A549 (cell line): ENCODE results near the gene CHCT1. TPM values are rescaled to one million over a fixed set of nuclear protein-coding genes. Genes with fewer than 3 reads are reported as not detected.

ENCODE experiments used
- ATAC-seq, 2 experiments: fragments of 200-7000 bp in 1 of 2; fragments of >200 bp in 1 of 2; cut with Nextera tagmentation in 1 of 2; cut with Tn5 transposase in 1 of 2; 3 replicates each; pipeline versions ENCODE4 v1.8.0 to v1.9.1; 2018 to 2020; ENCODE audit warnings: mild to moderate bottlenecking in 1 of 2, moderate library complexity in 1 of 2
- CTCF ChIA-PET: fragments of 300-600 bp; sonication (Branson Sonifier 250); formaldehyde crosslinking; extraction: SDS; loops from one replicate; lab custom pipeline; 2021; ENCODE audit warnings: antibody characterized with exemption, inconsistent platforms; lab: Yijun Ruan, JAX
- POLR2A ChIA-PET: fragments of 350-600 bp; formaldehyde crosslinking; extraction: SDS; loops from one replicate; lab custom pipeline; 2021; ENCODE audit warnings: antibody characterized with exemption, inconsistent platforms; lab: Yijun Ruan, JAX
- DNase-seq, 2 experiments: peaks; one replicate each; pipeline versions ENCODE4 v3.0.0 to v3.0.0-alpha.2; 2011 to 2016; ENCODE audit warnings: low read depth in 1 of 2, low spot score in 1 of 2
- FAIRE-seq: peaks from 2 replicates; lab custom pipeline; 2011; peaks lifted over from hg19 to GRCh38; lab: Jason Lieb, UNC
- H3K27ac ChIP-seq, 2 experiments: fragments of >200 bp; sonication (Bioruptor Twin); formaldehyde crosslinking; 3 replicates each; pipeline ENCODE4 v1.5.1; 2016 to 2017
- H3K4me1 ChIP-seq: fragments of >200 bp; sonication (Bioruptor Twin); formaldehyde crosslinking; 3 replicates; pipeline ENCODE4 v1.6.1; 2016
- H3K4me2 ChIP-seq: fragments of >200 bp; sonication (Bioruptor Twin); formaldehyde crosslinking; 3 replicates; pipeline ENCODE4 v1.6.1; 2016
- H3K4me3 ChIP-seq: fragments of >200 bp; sonication (Bioruptor Twin); formaldehyde crosslinking; 3 replicates; pipeline ENCODE4 v1.5.1; 2016
- H3K9me3 ChIP-seq: fragments of >200 bp; sonication (Bioruptor Twin); formaldehyde crosslinking; 3 replicates; pipeline ENCODE4 v1.6.1; 2016
- ATOH8 ChIP-seq: fragments of 250-450 bp; sonication (Bioruptor Pico); IDR thresholded peaks from 2 replicates; pipeline ENCODE4 v1.5.0; 2020; ENCODE audit warnings: low read depth, mild to moderate bottlenecking, moderate library complexity
- BCL3 ChIP-seq: fragments of >200 bp; sonication (Bioruptor Twin); formaldehyde crosslinking; IDR thresholded peaks from 3 replicates; pipeline ENCODE4 v1.6.1; 2016
- BHLHE40 ChIP-seq: IDR thresholded peaks from 2 replicates; pipeline ENCODE4 v1.6.1; 2012; ENCODE audit warnings: low read depth, low read length, inconsistent platforms
- CBX2 ChIP-seq: fragments of 200-600 bp; sonication (generic); IDR thresholded peaks from 2 replicates; pipeline ENCODE4 v1.6.1; 2016; ENCODE audit warnings: low read depth, mild to moderate bottlenecking, borderline replicate concordance
- CEBPB ChIP-seq, 2 experiments: fragments of >200 bp in 1 of 2; sonication (Bioruptor Twin) in 1 of 2; formaldehyde crosslinking in 1 of 2; IDR thresholded peaks; 2 replicates each; pipeline ENCODE4 v1.6.1; 2012 to 2016
- EHF ChIP-seq: fragments of 250-450 bp; sonication (Bioruptor Pico); IDR thresholded peaks from 2 replicates; pipeline ENCODE4 v1.5.0; 2020; ENCODE audit warnings: mild to moderate bottlenecking
- ESRRA ChIP-seq: fragments of 150-350 bp; IDR thresholded peaks from 2 replicates; pipeline ENCODE4 v1.6.1; 2014; ENCODE audit warnings: mild to moderate bottlenecking, low read length, borderline replicate concordance
- FOSL2 ChIP-seq, 2 experiments: fragments of 450-650 bp in 1 of 2; fragments of >200 bp in 1 of 2; sonication (Bioruptor Twin) in 1 of 2; formaldehyde crosslinking; IDR thresholded peaks; 2 replicates each; pipeline versions ENCODE4 v1.5.0 to v1.6.1; 2016 to 2020; ENCODE audit warnings: mild to moderate bottlenecking in 1 of 2, moderate library complexity in 1 of 2
- HEYL ChIP-seq: fragments of 250-450 bp; sonication (Bioruptor Pico); IDR thresholded peaks from 2 replicates; pipeline ENCODE4 v1.8.0; 2021; ENCODE audit warnings: mild to moderate bottlenecking, moderate library complexity
- HMGXB4 ChIP-seq: fragments of 250-450 bp; sonication (Bioruptor Pico); IDR thresholded peaks from 2 replicates; pipeline ENCODE4 v1.5.0; 2021; ENCODE audit warnings: mild to moderate bottlenecking, moderate library complexity, borderline replicate concordance
- HOXB5 ChIP-seq: fragments of 250-450 bp; sonication (Bioruptor Pico); IDR thresholded peaks from 2 replicates; pipeline ENCODE4 v1.5.0; 2020; ENCODE audit warnings: mild to moderate bottlenecking, moderate library complexity
- KDM1A ChIP-seq: fragments of 200-600 bp; sonication (generic); IDR thresholded peaks from 2 replicates; pipeline ENCODE4 v1.6.1; 2016; ENCODE audit warnings: low read depth, mild to moderate bottlenecking
- MAFK ChIP-seq: fragments of 450-650 bp; IDR thresholded peaks from 2 replicates; pipeline ENCODE4 v1.6.1; 2014; ENCODE audit not compliant: partially characterized antibody
- NFE2L2 ChIP-seq: fragments of 150-350 bp; conservative IDR thresholded peaks from 2 replicates; pipeline ENCODE4 v1.6.1; 2014; ENCODE audit warnings: low read length
- NPAS2 ChIP-seq: fragments of 250-450 bp; sonication (Bioruptor Pico); IDR thresholded peaks from 2 replicates; pipeline ENCODE4 v1.8.0; 2022; ENCODE audit warnings: mild to moderate bottlenecking, moderate library complexity, borderline replicate concordance
- PHF8 ChIP-seq: fragments of 200-600 bp; sonication (generic); IDR thresholded peaks from 2 replicates; pipeline ENCODE4 v1.6.1; 2016; ENCODE audit warnings: low read depth, mild to moderate bottlenecking, antibody characterized with exemption, moderate library complexity, borderline replicate concordance
- RARB ChIP-seq: fragments of 250-450 bp; sonication (Bioruptor Pico); IDR thresholded peaks from 2 replicates; pipeline ENCODE4 v1.8.0; 2021; ENCODE audit warnings: mild to moderate bottlenecking, moderate library complexity
- RCOR1 ChIP-seq: fragments of 150-350 bp; IDR thresholded peaks from 2 replicates; pipeline ENCODE4 v1.6.1; 2014; ENCODE audit warnings: antibody characterized with exemption, low read length, low read depth
- RNF2 ChIP-seq: fragments of 200-600 bp; sonication (generic); IDR thresholded peaks from 2 replicates; pipeline ENCODE4 v1.6.1; 2016; ENCODE audit warnings: low read depth, mild to moderate bottlenecking, antibody characterized with exemption, moderate library complexity, borderline replicate concordance
- SMC3 ChIP-seq: fragments of >200 bp; sonication (Bioruptor Twin); formaldehyde crosslinking; IDR thresholded peaks from 3 replicates; pipeline ENCODE4 v1.6.1; 2018; ENCODE audit warnings: inconsistent platforms
- TFCP2L1 ChIP-seq: fragments of 250-450 bp; sonication (Bioruptor Pico); IDR thresholded peaks from 2 replicates; pipeline ENCODE4 v1.5.0; 2021; ENCODE audit warnings: mild to moderate bottlenecking
- ZNF302 ChIP-seq: fragments of 250-450 bp; sonication (Bioruptor Pico); IDR thresholded peaks from 2 replicates; pipeline ENCODE4 v1.9.0; 2021; ENCODE audit warnings: inconsistent platforms, mild to moderate bottlenecking, moderate library complexity
- WGBS: methylation state at CpG from one replicate; pipeline ENCODE4 v1.1.6; 2017; ENCODE audit errors: missing lambda C conversion rate; 5-methylcytosine and 5-hydroxymethylcytosine counted together
- polyA plus RNA-seq, 4 experiments: library from polyadenylated mRNA; depleted of rRNA in 3 of 4; stranded (reverse); fragments of >200 nt; fragmentation: RNase III in 1 of 4; extraction: RNeasy Plus Mini Kit Qiagen cat#74134 plus additional on column Dnase treatment in 1 of 4; gene quantifications; 2 replicates in 3 of 4; 3 replicates in 1 of 4; pipeline ENCODE4 v1.2.3, GENCODE V29; 2011 to 2017

Gene CHCT1
- polyA plus RNA-seq, 2 of the 4 experiments (the other 2 are of a cell fraction), result 0.10 TPM; not detected in 1

GRCh38 chr17:60386147-60387058 is 35.9 kb upstream of the CHCT1 start (continued):
- TF ChIP-seq SMC3, result no peak
- TF ChIP-seq MAFK, result no peak
- no peak for TF ChIP-seq BHLHE40
- TF ChIP-seq ZNF302 (CRISPR knock-in tag), result no peak
- no peak for TF ChIP-seq RNF2
- TF ChIP-seq CEBPB (IDR thresholded peaks at IDR 0.05), result no peak

- no peak overlapping the region for H3K27ac ChIP-seq
- peaks cover 44% of the 10 kb centered on the region for H3K4me1 ChIP-seq
- CTCF ChIA-PET, result interaction anchor here (1.3 kb wide), 1 partner anchor 16 kb away, joined by 4 read pairs; no protein-coding TSS in a partner anchor
- no peak for DNase-seq
- no peaks in the 10 kb centered on the region for H3K9me3 ChIP-seq
- POLR2A ChIA-PET, result interaction anchor here (0.6 kb wide), 1 partner anchor 253 kb away, joined by 3 read pairs; no protein-coding TSS in a partner anchor
- H3K4me3 ChIP-seq, result no peak overlapping the region
- WGBS, result 87% methylated on average over 3 of the region's 3 CpGs
- no peak for FAIRE-seq
- no peak for TF ChIP-seq KDM1A
- TF ChIP-seq HOXB5 (CRISPR knock-in tag), result no peak
- no peak for TF ChIP-seq RCOR1
- no peak for TF ChIP-seq RARB
- TF ChIP-seq CBX2, result no peak
- no peak for TF ChIP-seq HMGXB4 (CRISPR knock-in tag)
- no peak for TF ChIP-seq CEBPB (IDR thresholded peaks at IDR 0.05)
- no peak for TF ChIP-seq NPAS2 (CRISPR knock-in tag)
- TF ChIP-seq NFE2L2, result no peak
- no peak for TF ChIP-seq HEYL
- no peak for TF ChIP-seq ESRRA
- no peak for TF ChIP-seq TFCP2L1 (CRISPR knock-in tag)
- TF ChIP-seq BCL3, result no peak
- TF ChIP-seq ATOH8 (CRISPR knock-in tag), result no peak
- TF ChIP-seq EHF, result no peak
- no peak for TF ChIP-seq FOSL2 (IDR thresholded peaks at IDR 0.05)
- TF ChIP-seq FOSL2 (CRISPR knock-in tag; IDR thresholded peaks at IDR 0.05), result no peak
- no peak for TF ChIP-seq PHF8
- no peak overlapping the region for H3K4me2 ChIP-seq
- no peak for ATAC-seq
Observed at GRCh38 chr17:60387666-60388065, 34.6 kb upstream of the CHCT1 start.
